H1 (cell line): ENCODE data around the gene FLOT1. TPM values are rescaled to one million over a fixed set of nuclear protein-coding genes. Genes with fewer than 3 reads are reported as not detected.

Experiments
- CTCF ChIA-PET: fragments of 300-600 bp; sonication (Branson Sonifier 250); formaldehyde crosslinking; loops from one replicate; lab custom pipeline; 2021; ENCODE audit not compliant: partially characterized antibody; lab: Charles Lee
- POLR2A ChIA-PET: fragments of 300-600 bp; sonication (Branson Sonifier 250); formaldehyde crosslinking; loops from one replicate; lab custom pipeline; 2021; ENCODE audit warnings: inconsistent platforms; ENCODE audit not compliant: partially characterized antibody; lab: Charles Lee
- DNase-seq, 2 experiments: peaks; one replicate each; pipeline versions ENCODE4 v3.0.0 to v3.0.0-alpha.2; 2010 to 2022; ENCODE audit warnings: low spot score in 2 of 2, low read depth in 1 of 2, mixed read lengths in 1 of 2
- FAIRE-seq: peaks from 2 replicates; lab custom pipeline; 2011; peaks lifted over from hg19 to GRCh38; lab: Jason Lieb, UNC
- H2AFZ ChIP-seq: 2 replicates; pipeline ENCODE4 v1.8.1; 2012; ENCODE audit warnings: low read length, inconsistent platforms
- H2AK5ac ChIP-seq: 2 replicates; pipeline ENCODE4 v1.6.1; 2013; ENCODE audit warnings: low read depth, low read length
- H2BK120ac ChIP-seq: replicated peaks from 2 replicates; pipeline ENCODE3; 2013; ENCODE audit warnings: low read depth, low read length, inconsistent platforms
- H2BK12ac ChIP-seq: 2 replicates; pipeline ENCODE4 v1.6.1; 2013; ENCODE audit warnings: low read depth, low read length
- H2BK15ac ChIP-seq: 2 replicates; pipeline ENCODE4 v1.6.1; 2013; ENCODE audit warnings: low read length
- H2BK20ac ChIP-seq: 2 replicates; pipeline ENCODE4 v1.6.1; 2013; ENCODE audit warnings: low read length
- H2BK5ac ChIP-seq: 2 replicates; pipeline ENCODE4 v1.6.1; 2013; ENCODE audit warnings: low read depth, low read length
- H3K14ac ChIP-seq: 2 replicates; pipeline ENCODE4 v1.6.1; 2013; ENCODE audit warnings: inconsistent platforms; ENCODE audit not compliant: insufficient read length
- H3K18ac ChIP-seq: 2 replicates; pipeline ENCODE4 v1.6.1; 2013; ENCODE audit warnings: low read length; ENCODE audit errors: extremely low read depth
- H3K23ac ChIP-seq: 2 replicates; pipeline ENCODE4 v1.6.1; 2013; ENCODE audit warnings: inconsistent platforms; ENCODE audit not compliant: insufficient read length
- H3K23me2 ChIP-seq: 2 replicates; pipeline ENCODE4 v1.6.1; 2013; ENCODE audit warnings: low read depth, low read length
- H3K27ac ChIP-seq: 2 replicates; pipeline ENCODE4 v1.6.1; 2011; ENCODE audit warnings: low read depth, low read length, inconsistent platforms
- H3K27me3 ChIP-seq, 4 experiments: replicated peaks in 1 of 4; 1 replicate in 1 of 4; 2 replicates in 3 of 4; pipeline versions ENCODE4 v1.6.1 to v1.8.1; 2011 to 2013; ENCODE audit warnings: low read length in 3 of 4, mild to moderate bottlenecking in 3 of 4, inconsistent platforms in 2 of 4, mixed read lengths in 2 of 4, moderate library complexity in 1 of 4; ENCODE audit not compliant: control insufficient read depth in 3 of 4, insufficient read depth in 3 of 4; ENCODE audit errors: extremely low read depth in 1 of 4
- H3K36me3 ChIP-seq, 4 experiments: 2 replicates each; pipeline versions ENCODE4 v1.6.1 to v1.8.1; 2011 to 2013; ENCODE audit warnings: mild to moderate bottlenecking in 4 of 4, low read length in 3 of 4, moderate library complexity in 2 of 4, control low read depth in 1 of 4, inconsistent platforms in 1 of 4; ENCODE audit not compliant: insufficient read depth in 4 of 4, control insufficient read depth in 2 of 4
- H3K4ac ChIP-seq: replicated peaks from 2 replicates; pipeline ENCODE3; 2013; ENCODE audit warnings: low read length, low read depth, mixed read lengths, inconsistent platforms; ENCODE audit not compliant: insufficient read length
- H3K4me1 ChIP-seq, 4 experiments: replicated peaks in 1 of 4; 1 replicate in 1 of 4; 2 replicates in 3 of 4; pipeline versions ENCODE4 v1.6.1 to v1.8.1; 2011 to 2013; ENCODE audit warnings: low read length in 3 of 4, inconsistent platforms in 2 of 4, mixed read lengths in 1 of 4; ENCODE audit not compliant: insufficient read depth in 4 of 4, control insufficient read depth in 3 of 4
- H3K4me2 ChIP-seq, 2 experiments: 2 replicates each; pipeline versions ENCODE4 v1.6.1 to v1.8.1; 2011 to 2013; ENCODE audit warnings: low read depth in 2 of 2, low read length in 2 of 2, control low read depth in 1 of 2, inconsistent platforms in 1 of 2, mild to moderate bottlenecking in 1 of 2; ENCODE audit not compliant: insufficient read depth in 1 of 2
- H3K4me3 ChIP-seq, 4 experiments: fragments of 200-600, 300-600 bp in 1 of 4; sonication (generic), shearing (Covaris generic), sonication (Bioruptor Twin) in 1 of 4; 2 replicates each; pipeline versions ENCODE4 v1.5.1 to v1.8.1; 2011 to 2016; ENCODE audit warnings: low read length in 4 of 4, low read depth in 3 of 4, control low read depth in 2 of 4, inconsistent platforms in 2 of 4, mild to moderate bottlenecking in 2 of 4, mixed read lengths in 1 of 4, moderate library complexity in 1 of 4; ENCODE audit not compliant: insufficient read depth in 2 of 4; ENCODE audit errors: extremely low read depth in 1 of 4
- H3K56ac ChIP-seq: replicated peaks from 2 replicates; pipeline ENCODE3; 2013; ENCODE audit warnings: low read depth, mild to moderate bottlenecking, mixed read lengths, low read length, inconsistent platforms; ENCODE audit not compliant: insufficient read length
- H3K79me1 ChIP-seq: 2 replicates; pipeline ENCODE4 v1.6.1; 2013; ENCODE audit warnings: low read depth, low read length, control low read depth
- H3K79me2 ChIP-seq, 2 experiments: 2 replicates each; pipeline versions ENCODE4 v1.6.1 to v1.8.1; 2012 to 2013; ENCODE audit warnings: low read length in 2 of 2, mild to moderate bottlenecking in 2 of 2, inconsistent platforms in 1 of 2; ENCODE audit not compliant: insufficient read depth in 2 of 2, control insufficient read depth in 1 of 2
- H3K9ac ChIP-seq, 4 experiments: replicated peaks in 1 of 4; 1 replicate in 1 of 4; 2 replicates in 3 of 4; pipeline versions ENCODE4 v1.6.1 to v1.8.1; 2011 to 2013; ENCODE audit warnings: low read depth in 3 of 4, low read length in 3 of 4, control low read depth in 2 of 4, mild to moderate bottlenecking in 2 of 4, moderate library complexity in 2 of 4, inconsistent platforms in 1 of 4; ENCODE audit errors: extremely low read depth in 1 of 4
- H3K9me3 ChIP-seq, 2 experiments: 2 replicates each; pipeline versions ENCODE4 v1.6.1 to v1.8.1; 2012 to 2013; ENCODE audit warnings: mild to moderate bottlenecking in 2 of 2, moderate library complexity in 2 of 2, control low read depth in 1 of 2, inconsistent platforms in 1 of 2, low read depth in 1 of 2, low read length in 1 of 2, mixed read lengths in 1 of 2; ENCODE audit not compliant: insufficient read depth in 2 of 2
- H4K20me1 ChIP-seq, 2 experiments: replicated peaks in 1 of 2; 2 replicates each; pipeline versions ENCODE3 to v1.8.1; 2011 to 2013; ENCODE audit warnings: inconsistent platforms in 2 of 2, low read length in 2 of 2, mild to moderate bottlenecking in 1 of 2; ENCODE audit not compliant: insufficient read depth in 2 of 2, control insufficient read depth in 1 of 2
- H4K5ac ChIP-seq: 2 replicates; pipeline ENCODE4 v1.6.1; 2013; ENCODE audit warnings: low read length, low read depth, mixed read lengths, inconsistent platforms; ENCODE audit not compliant: insufficient read length
- H4K8ac ChIP-seq: 2 replicates; pipeline ENCODE4 v1.8.0; 2013; ENCODE audit warnings: mild to moderate bottlenecking, moderate library complexity, low read length, inconsistent platforms; ENCODE audit not compliant: insufficient read depth; ENCODE audit errors: extremely low read depth
- H4K91ac ChIP-seq: replicated peaks from 2 replicates; pipeline ENCODE3; 2013; ENCODE audit warnings: low read length, mixed read lengths, inconsistent platforms; ENCODE audit not compliant: insufficient read length
- ATF3 ChIP-seq: IDR thresholded peaks from 2 replicates; pipeline ENCODE4 v1.6.1; 2011; ENCODE audit warnings: low read depth, mild to moderate bottlenecking, low read length; ENCODE audit not compliant: insufficient read depth
- HDAC6 ChIP-seq: IDR thresholded peaks from one replicate; pipeline ENCODE4 v1.7.1; 2012; ENCODE audit warnings: low read depth, mild to moderate bottlenecking, inconsistent platforms, low read length, moderate library complexity
- JUN ChIP-seq: IDR thresholded peaks from 2 replicates; pipeline ENCODE4 v1.6.1; 2011; ENCODE audit warnings: low read depth, mild to moderate bottlenecking, improper control_type of control experiment, low read length
- NRF1 ChIP-seq: IDR thresholded peaks from 2 replicates; pipeline ENCODE4 v1.6.1; 2011; ENCODE audit warnings: mild to moderate bottlenecking, low read depth, low read length, improper control_type of control experiment
- SIX5 ChIP-seq: IDR thresholded peaks from 2 replicates; pipeline ENCODE4 v1.6.1; 2011; ENCODE audit warnings: mild to moderate bottlenecking, low read depth, low read length
- TAF1 ChIP-seq: IDR thresholded peaks from 2 replicates; pipeline ENCODE4 v1.6.1; 2011; ENCODE audit warnings: mild to moderate bottlenecking, low read depth, low read length
- TBP ChIP-seq: IDR thresholded peaks from 2 replicates; pipeline ENCODE4 v1.6.1; 2011; ENCODE audit warnings: low read depth, low read length, improper control_type of control experiment
- WGBS, 2 experiments: shearing (Covaris generic) in 1 of 2; methylation state at CpG; one replicate each; pipeline versions ENCODE4 v1.1.6 to v1.1.7; 2013 to 2015; ENCODE audit warnings: low lambda C conversion rate in 2 of 2, mixed read lengths in 2 of 2, inconsistent platforms in 1 of 2, low coverage in 1 of 2, missing lambda C conversion rate in 1 of 2; ENCODE audit not compliant: insufficient replicate concordance in 2 of 2, insufficient coverage in 1 of 2, insufficient read length in 1 of 2; ENCODE audit errors: extremely low coverage in 1 of 2, missing lambda C conversion rate in 1 of 2; 5-methylcytosine and 5-hydroxymethylcytosine counted together
- polyA plus RNA-seq, 7 experiments: library from polyadenylated mRNA; depleted of rRNA in 3 of 7; stranded (reverse) in 5 of 7; unstranded in 2 of 7; fragments of >200 nt in 5 of 7; fragments of 200-250 nt in 2 of 7; gene quantifications; 1 replicate in 5 of 7; 2 replicates in 1 of 7; 4 replicates in 1 of 7; pipeline versions ENCODE4 v1.2.1 to v1.2.3, GENCODE V29; 2011 to 2013; ENCODE audit warnings: missing spikeins in 2 of 7, mixed read lengths in 2 of 7
- total RNA-seq: library from RNA; stranded (reverse); fragmentation: NEBNext Ultra II Directional; extraction: Animal tissue kit (Norgen Biotek cat#: 25700); gene quantifications from 2 replicates; pipeline ENCODE4 v1.2.1, GENCODE V29; 2021
- TF ChIP-seq, protein P1 (sequence below): IDR thresholded peaks from 2 replicates; pipeline ENCODE4 v1.6.1; 2012; ENCODE audit warnings: low read length, inconsistent platforms

The FLOT1 gene
- total and polyA plus RNA-seq, 2 of the 8 experiments (the other 6 are each of a cell fraction or from before 2014, with no cell fraction given) = 87.5 to 88.1 TPM

GRCh38 chr6:30789606-30790005 lies 47.1 kb upstream of the FLOT1 start:
- no peak overlapping the region for H3K4me2 ChIP-seq
- H2BK20ac ChIP-seq = no peak overlapping the region
- H3K36me3 ChIP-seq = no peaks in the 10 kb centered on the region
- no peak overlapping the region for H3K56ac ChIP-seq
- ChIA-PET POLR2A (interaction anchor here (1.8 kb wide), 1 partner anchor 9 kb away, joined by 6 read pairs; no protein-coding TSS in a partner anchor), CTCF (interaction anchor here (1.1 to 2.2 kb wide), 6 partner anchors 13 to 67 kb away, joined by 3 to 6 read pairs (median 4); no protein-coding TSS in a partner anchor)
- H3K4me1 ChIP-seq = no peaks in the 10 kb centered on the region
- TF ChIP-seq TBP = no peak
- TF ChIP-seq, protein P1, sequence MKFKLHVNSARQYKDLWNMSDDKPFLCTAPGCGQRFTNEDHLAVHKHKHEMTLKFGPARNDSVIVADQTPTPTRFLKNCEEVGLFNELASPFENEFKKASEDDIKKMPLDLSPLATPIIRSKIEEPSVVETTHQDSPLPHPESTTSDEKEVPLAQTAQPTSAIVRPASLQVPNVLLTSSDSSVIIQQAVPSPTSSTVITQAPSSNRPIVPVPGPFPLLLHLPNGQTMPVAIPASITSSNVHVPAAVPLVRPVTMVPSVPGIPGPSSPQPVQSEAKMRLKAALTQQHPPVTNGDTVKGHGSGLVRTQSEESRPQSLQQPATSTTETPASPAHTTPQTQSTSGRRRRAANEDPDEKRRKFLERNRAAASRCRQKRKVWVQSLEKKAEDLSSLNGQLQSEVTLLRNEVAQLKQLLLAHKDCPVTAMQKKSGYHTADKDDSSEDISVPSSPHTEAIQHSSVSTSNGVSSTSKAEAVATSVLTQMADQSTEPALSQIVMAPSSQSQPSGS = no peak
- TF ChIP-seq TAF1 = no peak
- TF ChIP-seq ATF3 = no peak
- TF ChIP-seq NRF1 = no peak
- no peak for TF ChIP-seq SIX5
- TF ChIP-seq JUN = no peak
- no peak for TF ChIP-seq HDAC6
- H2AFZ ChIP-seq = no peak overlapping the region
- H3K4me3 ChIP-seq = no peak overlapping the region
- no peak for DNase-seq
- WGBS, 2 experiments = 20% methylated on average over 1 of the region's 1 CpG; no CpG with 5 or more reads in 1 of the 2 experiments
- no peak overlapping the region for H3K14ac ChIP-seq
- no peak overlapping the region for H4K8ac ChIP-seq
- no peak overlapping the region for H3K18ac ChIP-seq
- no peak overlapping the region for H2BK12ac ChIP-seq
- no peak overlapping the region for H4K91ac ChIP-seq
- no peaks in the 10 kb centered on the region for H3K9me3 ChIP-seq
- no peak overlapping the region for H3K4ac ChIP-seq
- no peak overlapping the region for H2AK5ac ChIP-seq
- H4K20me1 ChIP-seq = no peaks in the 10 kb centered on the region
- no peak overlapping the region for H2BK120ac ChIP-seq
- H3K27ac ChIP-seq = no peak overlapping the region
- no peak overlapping the region for H2BK5ac ChIP-seq
- no peaks in the 10 kb centered on the region for H3K79me1 ChIP-seq
- H3K27me3 ChIP-seq = peaks cover 0 to 18% (median 13%) of the 10 kb centered on the region in 4 experiments; a peak in 6 of 7 replicates
- no peak overlapping the region for H3K23ac ChIP-seq
- H4K5ac ChIP-seq = no peak overlapping the region
- FAIRE-seq = no peak
- H3K9ac ChIP-seq = no peak overlapping the region
- no peaks in the 10 kb centered on the region for H3K23me2 ChIP-seq
- no peak overlapping the region for H2BK15ac ChIP-seq
- H3K79me2 ChIP-seq = no peaks in the 10 kb centered on the region
